Right lobe of liver (tissue), 4 donors: ENCODE measurements around the gene CAT.

Experiments used
- POLR2A ChIP-seq: fragments of 450-650 bp; IDR thresholded peaks from one replicate; pipeline ENCODE4 v1.6.1; 2017; ENCODE audit warnings: antibody characterized with exemption, mild to moderate bottlenecking
- TF ChIP-seq, protein P1 (sequence below), 4 donors: fragments of 200-600 bp in 3 of 4; fragments of 450-650 bp in 1 of 4; IDR thresholded peaks; one replicate each; pipeline versions ENCODE4 v1.5.1 to v1.8.0; 2016 to 2022; ENCODE audit warnings: antibody characterized with exemption in 4 of 4, mild to moderate bottlenecking in 2 of 4
- donor health status: DM: no; HTN: no; CAD: no.
- donor health status: DM: no; HTN: no; CAD: no.
- donor health status: DM: no; HTN: yes; CAD: no.

DNA sequence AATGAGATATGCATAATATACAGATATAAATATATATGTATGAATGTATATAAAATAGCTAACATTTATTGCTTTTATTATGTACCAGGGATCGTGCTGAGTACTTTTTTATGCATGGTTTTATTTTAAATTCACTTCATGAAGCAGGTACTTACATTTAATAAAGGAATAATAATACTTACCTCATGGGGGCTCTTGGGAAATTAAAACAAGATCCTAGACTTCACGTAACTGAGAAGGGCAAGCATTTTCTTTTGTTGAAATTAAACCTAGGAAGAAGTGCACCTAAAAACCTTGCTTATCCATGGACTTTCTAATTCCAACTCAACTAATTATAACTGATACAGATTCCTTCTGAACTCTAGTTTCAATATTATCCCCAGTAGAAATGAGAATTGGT is 40.9 kb upstream of the CAT start:
- TF ChIP-seq, protein P1, sequence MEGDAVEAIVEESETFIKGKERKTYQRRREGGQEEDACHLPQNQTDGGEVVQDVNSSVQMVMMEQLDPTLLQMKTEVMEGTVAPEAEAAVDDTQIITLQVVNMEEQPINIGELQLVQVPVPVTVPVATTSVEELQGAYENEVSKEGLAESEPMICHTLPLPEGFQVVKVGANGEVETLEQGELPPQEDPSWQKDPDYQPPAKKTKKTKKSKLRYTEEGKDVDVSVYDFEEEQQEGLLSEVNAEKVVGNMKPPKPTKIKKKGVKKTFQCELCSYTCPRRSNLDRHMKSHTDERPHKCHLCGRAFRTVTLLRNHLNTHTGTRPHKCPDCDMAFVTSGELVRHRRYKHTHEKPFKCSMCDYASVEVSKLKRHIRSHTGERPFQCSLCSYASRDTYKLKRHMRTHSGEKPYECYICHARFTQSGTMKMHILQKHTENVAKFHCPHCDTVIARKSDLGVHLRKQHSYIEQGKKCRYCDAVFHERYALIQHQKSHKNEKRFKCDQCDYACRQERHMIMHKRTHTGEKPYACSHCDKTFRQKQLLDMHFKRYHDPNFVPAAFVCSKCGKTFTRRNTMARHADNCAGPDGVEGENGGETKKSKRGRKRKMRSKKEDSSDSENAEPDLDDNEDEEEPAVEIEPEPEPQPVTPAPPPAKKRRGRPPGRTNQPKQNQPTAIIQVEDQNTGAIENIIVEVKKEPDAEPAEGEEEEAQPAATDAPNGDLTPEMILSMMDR (IDR thresholded peaks at IDR 0.05) = no peak
- no peak for TF ChIP-seq POLR2A
